ENCODE data around the gene CRTAP.
"Not testable (repeated sequence)": the region's sequence is repeated elsewhere in the genome, so short reads cannot be mapped to it uniquely, and the experiment has no call there.

The CRTAP gene

DNA sequence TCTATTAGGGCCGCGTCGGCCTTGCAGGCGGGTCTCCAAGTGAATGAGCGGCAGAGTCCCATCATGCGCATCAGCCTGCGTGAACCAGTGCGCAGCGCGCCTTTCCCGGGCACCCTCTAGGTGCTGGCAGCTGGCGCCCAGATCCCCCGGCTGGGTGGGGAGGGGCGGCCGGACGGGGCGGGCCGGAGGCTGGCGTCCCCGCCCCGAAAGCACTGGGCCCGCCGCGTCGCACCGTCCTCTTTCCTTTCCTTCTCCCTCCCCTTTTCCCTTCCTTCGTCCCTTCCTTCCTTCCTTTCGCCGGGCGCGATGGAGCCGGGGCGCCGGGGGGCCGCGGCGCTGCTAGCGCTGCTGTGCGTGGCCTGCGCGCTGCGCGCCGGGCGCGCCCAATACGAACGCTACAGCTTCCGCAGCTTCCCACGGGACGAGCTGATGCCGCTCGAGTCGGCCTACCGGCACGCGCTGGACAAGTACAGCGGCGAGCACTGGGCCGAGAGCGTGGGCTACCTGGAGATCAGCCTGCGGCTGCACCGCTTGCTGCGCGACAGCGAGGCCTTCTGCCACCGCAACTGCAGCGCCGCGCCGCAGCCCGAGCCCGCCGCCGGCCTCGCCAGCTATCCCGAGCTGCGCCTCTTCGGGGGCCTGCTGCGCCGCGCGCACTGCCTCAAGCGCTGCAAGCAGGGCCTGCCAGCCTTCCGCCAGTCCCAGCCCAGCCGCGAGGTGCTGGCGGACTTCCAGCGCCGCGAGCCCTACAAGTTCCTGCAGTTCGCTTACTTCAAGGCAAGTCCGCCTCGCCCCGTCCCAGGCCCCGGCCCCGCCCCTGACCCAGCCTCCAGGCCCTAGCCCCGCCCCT is at the start of gene CRTAP:
Gene CRTAP (plus strand): TSS at position 243 of the 850 bp plus-strand sequence. CDS start 64 bp downstream, at position 307.
- peak; percentile 94 for DNase-seq

- no peak for DNase-seq
Measured at GRCh38 chr3:33064929-33065328, 48.9 kb upstream of the CRTAP start.

GRCh38 chr3:33067484-33067883 is 46.3 kb upstream of the CRTAP start:
- no peak for DNase-seq

- not testable (repeated sequence) for DNase-seq
Measured at GRCh38 chr3:33069862-33070261, 44.0 kb upstream of the CRTAP start.

- no peak for DNase-seq
Measured at GRCh38 chr3:33071181-33071580, 42.6 kb upstream of the CRTAP start.

DNA sequence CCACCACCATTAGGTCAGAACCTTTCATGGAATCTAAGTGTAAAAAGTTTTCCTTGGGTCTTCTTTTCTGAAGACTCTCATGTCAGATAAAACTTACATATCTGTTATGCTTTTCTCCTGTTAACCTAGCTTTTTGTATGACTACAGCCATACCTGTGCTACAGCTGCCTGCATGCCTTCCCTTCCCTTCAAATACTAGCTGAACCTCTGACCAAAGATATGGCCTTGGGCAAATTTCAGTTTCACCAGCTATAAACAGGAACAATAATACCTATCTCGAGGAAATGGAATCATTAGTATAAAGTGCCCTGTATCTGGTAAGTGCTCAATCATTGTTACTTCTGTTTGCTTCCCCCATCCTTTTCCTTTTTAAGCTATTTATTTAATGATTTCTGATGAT is 41.9 kb upstream of the CRTAP start:
- DNase-seq, result no peak

DNA sequence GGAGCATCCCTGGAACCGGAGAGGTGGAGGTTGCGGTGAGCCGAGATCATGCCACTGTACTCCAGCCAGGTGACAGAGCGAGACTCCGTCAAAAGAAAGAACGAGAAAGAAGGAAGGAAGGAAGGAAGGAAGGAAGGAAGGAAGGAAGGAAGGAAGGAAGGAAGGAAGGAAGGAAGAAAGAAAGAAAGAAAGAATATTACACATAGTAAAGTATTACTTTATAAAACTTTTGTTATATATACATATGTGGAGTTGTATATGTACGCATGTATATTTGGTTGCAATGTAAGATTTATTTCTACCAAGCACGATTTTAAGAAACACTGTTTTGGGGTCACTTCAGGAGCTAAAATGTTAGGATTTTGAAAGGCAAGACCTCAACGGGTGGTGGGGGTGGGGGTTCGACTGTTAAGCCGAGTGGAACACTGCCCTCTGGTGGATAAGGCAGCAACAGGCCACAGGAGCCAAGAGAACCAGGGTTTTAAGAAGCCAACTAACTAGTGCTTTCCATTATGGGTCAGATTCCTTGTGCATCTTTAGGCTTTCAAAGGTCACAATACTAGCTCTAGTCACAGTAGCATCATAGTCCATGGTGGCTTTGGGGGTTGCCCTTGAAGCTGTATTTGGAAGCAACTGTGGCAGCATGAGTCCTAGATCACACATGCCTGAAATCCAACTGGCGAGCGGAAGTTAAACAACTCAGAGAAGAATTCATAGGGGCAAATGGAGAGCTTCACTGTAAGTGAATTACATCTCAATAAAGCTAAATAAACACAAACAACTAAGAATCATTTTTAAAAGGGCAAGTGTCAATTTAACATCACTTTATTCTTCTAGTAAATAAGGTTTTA is 39.4 kb upstream of the CRTAP start:
- peak; percentile 86 for DNase-seq

- DNase-seq, result peak; percentile 24
Measured at GRCh38 chr3:33075995-33076394, 37.8 kb upstream of the CRTAP start.

DNA sequence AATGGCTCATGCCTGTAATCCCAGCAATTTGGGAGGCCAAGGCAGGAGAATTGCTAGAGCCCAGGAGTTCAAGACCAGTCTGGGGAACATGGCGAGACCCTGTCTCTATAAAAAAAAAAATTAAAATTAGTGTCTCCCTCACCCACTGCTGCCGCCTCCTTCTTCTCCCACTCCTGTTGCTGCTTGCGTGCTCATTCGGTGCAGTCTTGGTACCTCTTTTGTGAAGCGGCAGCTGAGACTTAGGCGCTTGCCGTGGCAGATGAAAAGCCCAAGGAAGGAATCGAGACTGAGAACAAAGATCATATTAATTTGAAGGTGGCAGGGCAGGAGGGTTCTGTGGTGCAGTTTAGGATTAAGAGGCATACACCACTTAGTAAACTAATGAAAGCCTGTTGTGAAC is 36.9 kb upstream of the CRTAP start:
- peak; percentile 26 for DNase-seq

- DNase-seq, result no peak
Measured at GRCh38 chr3:33077976-33078375, 35.8 kb upstream of the CRTAP start.

DNA sequence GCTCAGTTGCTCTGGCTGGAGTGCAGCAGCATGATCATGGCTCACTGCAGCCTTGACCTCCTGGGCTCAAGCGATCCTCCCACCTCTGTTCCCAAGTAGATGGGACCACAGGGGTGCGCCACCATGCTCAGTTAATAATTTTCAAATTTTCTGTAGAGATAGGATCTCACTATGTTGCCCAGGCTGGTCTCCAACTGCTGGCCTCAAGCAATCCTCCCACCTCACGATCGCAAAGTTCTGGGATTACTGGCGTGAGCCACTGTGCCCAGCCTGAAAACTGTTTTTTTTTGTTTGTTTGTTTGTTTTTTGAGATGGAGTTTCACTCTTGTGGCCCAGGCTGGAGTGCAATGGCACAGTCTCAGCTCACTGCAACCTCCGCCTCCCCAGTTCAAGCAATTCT is 34.0 kb upstream of the CRTAP start:
- not testable (repeated sequence) for DNase-seq

- no peak for DNase-seq
Measured at GRCh38 chr3:33081812-33082211, 32.0 kb upstream of the CRTAP start.

- DNase-seq, result peak; percentile 21
Measured at GRCh38 chr3:33083958-33084357, 29.9 kb upstream of the CRTAP start.

DNA sequence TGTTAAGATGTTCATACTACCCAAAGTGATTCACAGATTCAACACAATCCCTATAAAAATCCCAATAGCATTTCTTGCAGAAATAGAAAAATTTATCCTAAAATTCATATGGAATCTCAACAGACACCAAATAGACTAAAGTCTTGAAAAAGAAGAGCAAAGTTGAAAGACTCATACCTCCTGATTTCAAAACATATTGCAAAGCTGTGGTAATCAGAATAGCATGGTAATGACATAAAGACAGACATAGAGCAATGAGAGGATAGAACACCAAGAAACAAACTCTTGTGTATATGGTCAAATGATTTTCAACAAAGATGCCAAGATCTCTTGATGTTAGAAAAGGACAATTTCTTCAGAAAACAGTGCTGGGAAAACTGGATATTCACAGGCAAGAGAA is 25.1 kb upstream of the CRTAP start:
- no peak for DNase-seq

DNA sequence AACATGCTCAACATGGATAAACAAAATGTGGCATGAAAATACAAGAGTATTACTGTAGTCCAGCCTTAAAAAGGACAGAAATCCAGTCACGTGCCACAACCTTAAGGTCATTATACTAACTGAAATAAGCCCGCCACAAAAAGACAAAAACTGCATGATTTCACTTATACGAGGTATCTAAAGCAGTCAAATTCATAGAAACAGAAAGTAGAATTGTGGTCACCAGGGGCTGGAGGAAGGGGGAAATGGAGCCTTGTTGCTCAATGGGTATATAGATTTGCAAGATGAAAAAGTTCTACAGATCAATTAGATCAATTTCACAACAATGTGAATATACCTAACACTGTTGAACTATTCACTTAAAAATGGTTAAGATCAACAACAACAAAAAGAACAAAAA is 24.3 kb upstream of the CRTAP start:
- DNase-seq, result no peak

- no peak for DNase-seq
Measured at GRCh38 chr3:33091746-33092145, 22.1 kb upstream of the CRTAP start.

DNA sequence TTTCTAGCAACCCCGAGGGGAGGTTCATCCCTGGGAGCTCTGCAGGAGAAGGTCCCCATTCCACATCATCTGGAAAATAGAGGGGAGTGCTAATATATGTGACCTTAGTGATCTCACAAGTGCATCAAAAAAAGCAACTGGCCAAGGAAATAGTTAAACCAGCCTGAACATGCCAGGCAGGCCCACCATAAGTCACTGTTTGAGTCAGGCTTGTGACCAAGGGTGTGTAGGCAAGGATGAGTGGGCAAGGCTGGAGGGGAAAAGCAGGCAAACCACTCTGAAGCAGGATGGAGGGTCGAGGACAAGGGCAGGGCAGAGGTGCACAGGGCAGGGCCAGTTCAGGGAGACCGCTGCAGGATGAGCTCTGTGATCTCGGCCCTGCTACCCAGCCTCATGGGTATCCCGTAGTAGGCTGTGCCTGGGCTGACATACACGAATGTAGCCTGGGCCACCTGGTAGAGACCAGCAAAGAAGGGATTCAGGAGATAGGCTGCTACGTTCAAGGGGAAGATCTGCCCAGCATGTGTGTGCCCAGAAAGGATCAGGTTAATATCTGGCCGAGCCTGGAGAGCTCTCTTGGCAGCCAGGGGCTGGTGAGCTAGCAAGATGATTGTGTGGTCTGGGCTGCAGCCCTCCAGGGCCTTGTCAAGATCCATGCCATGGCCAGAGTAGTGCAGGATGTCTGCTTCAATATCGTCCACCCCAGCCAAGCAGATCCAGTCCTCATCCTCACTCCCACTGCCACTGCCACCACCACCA is 21.1 kb upstream of the CRTAP start:
- DNase-seq, result no peak

DNA sequence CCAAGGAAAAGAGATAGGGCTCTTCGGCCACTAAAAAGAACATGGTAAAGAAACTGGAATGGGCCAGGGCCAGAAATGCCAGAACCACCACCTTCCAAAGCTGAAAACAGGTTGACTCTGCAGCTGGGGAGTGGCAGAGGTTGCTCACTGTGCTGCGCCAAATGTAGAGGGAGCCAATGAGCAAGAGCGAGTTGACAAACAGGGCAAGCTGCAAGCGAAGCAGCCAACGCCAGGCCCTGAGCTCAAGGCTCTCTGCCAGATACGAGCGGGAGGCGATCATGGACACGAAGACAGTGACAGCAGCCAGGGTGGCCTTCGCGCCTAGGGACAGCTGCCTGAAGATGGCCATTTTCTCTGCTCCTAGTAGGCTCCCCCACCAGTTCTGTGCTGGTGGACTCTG is 20.0 kb upstream of the CRTAP start:
- no peak for DNase-seq

GRCh38 chr3:33095436-33095835 is 18.4 kb upstream of the CRTAP start:
- no peak for DNase-seq

DNA sequence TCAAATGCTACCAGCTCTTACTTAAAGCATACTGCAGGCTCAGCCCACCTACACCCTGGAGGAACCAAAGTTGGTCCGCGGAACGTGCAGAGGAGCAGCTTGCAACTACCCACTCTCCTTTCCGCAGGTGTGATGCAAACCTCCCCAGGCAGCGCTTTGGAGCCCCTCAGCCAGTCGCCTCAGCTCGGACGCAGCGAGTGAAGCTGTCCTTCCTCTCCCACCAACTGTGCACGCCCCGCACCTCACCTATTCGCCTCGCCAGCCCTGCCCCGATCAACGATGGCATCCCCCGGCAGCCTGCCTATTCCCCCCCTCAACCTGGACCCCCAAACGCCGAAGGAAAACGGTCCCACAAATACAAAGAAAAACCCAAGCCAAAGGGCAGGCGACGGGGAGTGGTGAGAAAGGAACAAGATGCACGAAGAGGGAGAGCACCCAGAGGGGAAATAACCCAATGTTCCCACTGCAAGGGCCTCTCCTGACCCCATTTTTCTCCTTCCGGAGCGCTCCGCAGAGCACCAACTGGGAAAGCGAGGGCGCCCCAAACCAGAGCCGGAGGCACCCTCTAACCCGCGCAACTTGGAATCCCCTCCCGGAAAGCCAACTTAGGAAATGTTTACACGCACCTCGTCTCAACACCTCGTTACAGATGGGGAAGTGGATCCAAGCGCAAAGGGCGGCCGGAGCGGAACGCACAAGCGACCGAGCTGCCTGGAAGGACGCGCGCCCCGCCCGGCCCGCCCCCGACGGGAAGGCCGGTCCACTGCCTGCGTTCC is 17.5 kb upstream of the CRTAP start:
- peak; percentile 83 for DNase-seq

GRCh38 chr3:33099109-33099645 is 14.6 kb upstream of the CRTAP start:
- no peak for DNase-seq

DNA sequence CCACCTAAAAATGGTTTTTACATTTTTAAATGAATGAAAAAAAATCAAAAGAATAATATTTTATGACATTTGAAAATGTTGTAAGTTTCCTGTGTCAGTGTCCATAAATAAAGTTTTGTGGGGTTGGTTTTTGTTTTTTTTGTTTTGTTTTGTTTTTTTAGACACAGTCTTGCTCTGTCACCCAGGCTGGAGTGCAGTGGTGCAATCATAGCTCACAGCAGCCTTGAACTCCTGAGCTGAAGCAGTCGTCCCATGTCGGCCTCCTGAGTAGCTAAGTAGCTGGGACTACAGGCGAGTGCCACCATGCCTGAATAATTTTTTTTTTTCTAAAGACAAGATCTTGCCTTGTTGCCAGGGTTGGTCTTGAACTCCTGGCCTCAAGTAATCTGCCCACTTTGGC is 14.1 kb upstream of the CRTAP start:
- no peak for DNase-seq
